ENCODE data around the gene OSBPL6. TPM values are rescaled to one million over a fixed set of nuclear protein-coding genes. Genes with fewer than 3 reads are reported as not detected.
"Not testable (repeated sequence)": the region's sequence is repeated elsewhere in the genome, so short reads cannot be mapped to it uniquely, and the experiment has no call there.

The OSBPL6 gene
- total RNA-seq, 6 experiments from 2014 or later: 2.4 to 7.5 (median 3.3) TPM

GRCh38 chr2:178419123-178419522, 224.8 kb downstream of the OSBPL6 start:
- no peaks in the 10 kb centered on the region for H3K9me3 Mint-ChIP-seq
- DNase-seq: peak; percentile 29
- H3K4me3 Mint-ChIP-seq: no peak overlapping the region
- H3K36me3 Mint-ChIP-seq (ENCODE audit: low read depth): no peaks in the 10 kb centered on the region
- H3K4me1 Mint-ChIP-seq (ENCODE audit: low read depth): peaks cover 23% of the 10 kb centered on the region
- H3K27me3 Mint-ChIP-seq (ENCODE audit: insufficient read depth): peaks cover 1% of the 10 kb centered on the region; the same call in 1 of the 2 replicates
- peak; percentile 68 for TF ChIP-seq CTCF (IDR thresholded peaks at IDR 0.05)
- no peak overlapping the region for H3K27ac Mint-ChIP-seq

DNA sequence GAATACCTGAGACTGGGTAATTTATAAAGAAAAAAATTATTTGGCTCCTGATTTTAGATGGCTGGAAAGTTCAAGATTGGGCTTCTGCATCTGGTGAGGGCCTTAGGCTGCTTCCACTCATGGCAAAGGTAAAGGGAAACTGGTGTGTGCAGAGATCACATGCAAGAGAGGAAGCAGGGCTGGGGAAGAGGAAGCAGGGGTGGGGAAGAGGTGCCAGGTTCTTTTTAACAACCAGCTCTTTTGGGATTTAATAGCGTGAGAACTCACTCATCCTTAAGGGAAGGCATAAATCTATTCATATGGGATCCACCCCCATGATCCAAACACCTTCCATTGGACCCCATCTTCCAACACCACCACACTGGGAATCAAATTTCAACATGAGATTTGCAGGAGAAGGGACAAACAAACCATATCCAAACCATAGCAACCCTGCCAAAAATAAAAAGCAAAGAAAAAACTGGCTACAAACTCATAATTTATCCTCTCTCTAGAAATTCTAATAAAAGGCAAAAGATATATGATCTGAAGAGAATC, 226.2 kb downstream of the OSBPL6 start:
- Mint-ChIP-seq H3K4me3 (no peak overlapping the region), H3K9me3 (no peaks in the 10 kb centered on the region; the same call in 1 of the 2 replicates), H3K27ac (no peak overlapping the region)

GRCh38 chr2:178422097-178422496, 227.8 kb downstream of the OSBPL6 start:
- H3K27me3 Mint-ChIP-seq (ENCODE audit: insufficient read depth): peaks cover 1% of the 10 kb centered on the region; the same call in 1 of the 2 replicates
- peaks cover 22% of the 10 kb centered on the region for H3K4me1 Mint-ChIP-seq (ENCODE audit: low read depth)
- TF ChIP-seq CTCF (IDR thresholded peaks at IDR 0.05): no peak
- no peak for DNase-seq
- no peak overlapping the region for H3K4me3 Mint-ChIP-seq
- peaks cover 4% of the 10 kb centered on the region; the same call in 1 of the 2 replicates for H3K36me3 Mint-ChIP-seq (ENCODE audit: low read depth)
- H3K27ac Mint-ChIP-seq: no peak overlapping the region
- no peaks in the 10 kb centered on the region; the same call in 1 of the 2 replicates for H3K9me3 Mint-ChIP-seq

More for the DNA sequence above, 226.2 kb downstream of the OSBPL6 start:
- TF ChIP-seq CTCF (IDR thresholded peaks at IDR 0.05): no peak
- DNase-seq: no peak
- no peaks in the 10 kb centered on the region for H3K36me3 Mint-ChIP-seq (ENCODE audit: low read depth)
- peaks cover 1% of the 10 kb centered on the region; the same call in 1 of the 2 replicates for H3K27me3 Mint-ChIP-seq (ENCODE audit: insufficient read depth)
- peaks cover 10% of the 10 kb centered on the region; the same call in 1 of the 2 replicates for H3K4me1 Mint-ChIP-seq (ENCODE audit: low read depth)

DNA sequence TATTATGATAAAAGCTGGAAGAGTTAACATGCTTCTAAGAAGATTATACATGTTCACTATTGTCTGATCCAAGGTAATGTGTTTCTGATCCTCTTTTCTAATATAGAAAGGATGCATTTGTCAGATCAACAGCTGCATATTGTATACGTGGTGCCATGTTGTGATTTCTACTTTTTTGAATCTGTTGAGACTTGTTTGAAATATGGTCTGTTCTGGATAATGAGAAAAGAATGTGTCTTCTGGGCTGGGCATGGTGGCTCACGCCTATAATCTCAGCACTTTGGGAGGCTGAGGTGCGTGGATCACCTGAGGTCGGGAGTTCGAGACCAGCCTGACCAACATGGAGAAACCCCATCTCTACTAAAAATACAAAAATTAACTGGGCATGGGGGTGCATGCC, 229.4 kb downstream of the OSBPL6 start:
- H3K27me3 Mint-ChIP-seq (ENCODE audit: insufficient read depth); H3K36me3 Mint-ChIP-seq (ENCODE audit: low read depth); DNase-seq; H3K27ac Mint-ChIP-seq; H3K9me3 Mint-ChIP-seq; H3K4me3 Mint-ChIP-seq: not testable (repeated sequence)
- peaks cover 20% of the 10 kb centered on the region for H3K4me1 Mint-ChIP-seq (ENCODE audit: low read depth)

GRCh38 chr2:178425255-178425827, 231.0 kb downstream of the OSBPL6 start:
- TF ChIP-seq CTCF (IDR thresholded peaks at IDR 0.05): no peak
- no peaks in the 10 kb centered on the region for H3K27me3 Mint-ChIP-seq (ENCODE audit: insufficient read depth)
- no peaks in the 10 kb centered on the region; the same call in 1 of the 2 replicates for H3K9me3 Mint-ChIP-seq
- peaks cover 18% of the 10 kb centered on the region for H3K36me3 Mint-ChIP-seq (ENCODE audit: low read depth)
- DNase-seq: no peak
- peaks cover 14% of the 10 kb centered on the region for H3K4me1 Mint-ChIP-seq (ENCODE audit: low read depth)
- no peak overlapping the region for H3K4me3 Mint-ChIP-seq
- H3K27ac Mint-ChIP-seq: no peak overlapping the region

DNA sequence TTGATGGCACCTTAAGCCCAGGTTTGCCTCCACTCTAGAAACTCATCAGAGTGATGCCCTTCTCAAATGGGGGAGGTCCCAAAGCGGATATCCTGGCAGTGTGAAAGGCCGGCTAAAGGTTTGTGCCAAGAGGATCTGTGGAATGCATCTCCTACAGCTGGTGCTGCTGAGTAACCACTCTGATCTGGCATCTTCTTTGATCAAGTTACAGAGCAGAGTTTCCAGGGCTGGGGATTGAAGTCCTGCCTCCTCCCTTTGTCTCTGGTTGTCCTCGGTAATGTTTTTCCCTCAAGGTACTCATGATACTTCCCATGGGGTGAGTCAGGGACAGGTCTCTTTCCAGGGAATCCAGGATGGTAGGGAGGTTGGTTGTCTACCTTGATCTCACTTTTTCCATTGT, 232.1 kb downstream of the OSBPL6 start:
- peak; percentile 13 for DNase-seq
- TF ChIP-seq CTCF (IDR thresholded peaks at IDR 0.05): no peak
- peaks cover 14% of the 10 kb centered on the region for H3K4me1 Mint-ChIP-seq (ENCODE audit: low read depth)
- H3K27ac Mint-ChIP-seq: peak overlapping the region; percentile 17; the same call in 1 of the 2 replicates
- no peak overlapping the region for H3K4me3 Mint-ChIP-seq
- H3K9me3 Mint-ChIP-seq: no peaks in the 10 kb centered on the region; the same call in 1 of the 2 replicates
- peaks cover 23% of the 10 kb centered on the region for H3K36me3 Mint-ChIP-seq (ENCODE audit: low read depth)
- H3K27me3 Mint-ChIP-seq (ENCODE audit: insufficient read depth): no peaks in the 10 kb centered on the region
